HEK293 (cell line): ENCODE measurements around the gene ZW10.

Experiments
- CTCF ChIA-PET: fragments of 350-600 bp; formaldehyde crosslinking; extraction: SDS; loops from one replicate; lab custom pipeline; 2021; ENCODE audit warnings: antibody characterized with exemption; lab: Yijun Ruan, JAX
- POLR2A ChIA-PET: fragments of 300-600 bp; formaldehyde crosslinking; extraction: SDS; loops from one replicate; lab custom pipeline; 2020; ENCODE audit warnings: antibody characterized with exemption, inconsistent platforms; lab: Yijun Ruan, JAX
- H3K27ac ChIP-seq: fragments of 200-500 bp; sonication (Bioruptor generic); 2 replicates; pipeline ENCODE4 v1.5.1; 2014; ENCODE audit warnings: low read depth, low read length, control low read depth, inconsistent platforms; ENCODE audit errors: extremely low read depth
- H3K36me3 ChIP-seq, 2 experiments: fragments of 200-500 bp in 1 of 2; sonication (Bioruptor generic) in 1 of 2; 1 replicate in 1 of 2; 2 replicates in 1 of 2; pipeline ENCODE4 v1.5.1; 2014 to 2017; ENCODE audit warnings: inconsistent platforms in 2 of 2, low read length in 2 of 2; ENCODE audit not compliant: control insufficient read depth in 2 of 2, insufficient read depth in 1 of 2
- H3K4me1 ChIP-seq: fragments of 200-500 bp; sonication (Bioruptor generic); 2 replicates; pipeline ENCODE4 v1.5.1; 2014; ENCODE audit warnings: mild to moderate bottlenecking, low read length, inconsistent platforms; ENCODE audit not compliant: control insufficient read depth, insufficient read depth
- H3K4me3 ChIP-seq: 2 replicates; pipeline ENCODE4 v1.5.1; 2011; ENCODE audit warnings: low read depth, mild to moderate bottlenecking, control low read depth, low read length, moderate library complexity
- H3K9me3 ChIP-seq: fragments of 200-500 bp; sonication (Bioruptor generic); 2 replicates; pipeline ENCODE4 v1.5.1; 2014; ENCODE audit warnings: low read depth, low read length, inconsistent platforms; ENCODE audit not compliant: control insufficient read depth, insufficient read depth
- EGR2 ChIP-seq: fragments of 450-650 bp; formaldehyde crosslinking; IDR thresholded peaks from 2 replicates; pipeline ENCODE4 v1.5.1; 2016; ENCODE audit warnings: low read depth, missing biosample characterization, missing genetic modification characterization
- GLI4 ChIP-seq: fragments of 450-650 bp; formaldehyde crosslinking; IDR thresholded peaks from 2 replicates; pipeline ENCODE4 v1.5.1; 2016; ENCODE audit warnings: missing biosample characterization, missing genetic modification characterization
- GLIS1 ChIP-seq: fragments of 450-650 bp; formaldehyde crosslinking; IDR thresholded peaks from 2 replicates; pipeline ENCODE4 v1.5.1; 2016; ENCODE audit warnings: missing biosample characterization, missing genetic modification characterization
- HIC1 ChIP-seq: fragments of 450-650 bp; formaldehyde crosslinking; IDR thresholded peaks from 2 replicates; pipeline ENCODE4 v1.5.1; 2016; ENCODE audit warnings: missing biosample characterization, missing genetic modification characterization
- MYNN ChIP-seq: fragments of 450-650 bp; formaldehyde crosslinking; IDR thresholded peaks from 2 replicates; pipeline ENCODE4 v1.5.1; 2016; ENCODE audit warnings: missing biosample characterization, missing genetic modification characterization, borderline replicate concordance
- MZF1 ChIP-seq: fragments of 450-650 bp; formaldehyde crosslinking; IDR thresholded peaks from 2 replicates; pipeline ENCODE4 v1.5.1; 2017; ENCODE audit warnings: missing biosample characterization, missing genetic modification characterization, borderline replicate concordance
- SCRT2 ChIP-seq: fragments of 450-650 bp; formaldehyde crosslinking; IDR thresholded peaks from 2 replicates; pipeline ENCODE4 v1.5.1; 2016; ENCODE audit warnings: missing biosample characterization, missing genetic modification characterization
- SP3 ChIP-seq: fragments of 450-650 bp; formaldehyde crosslinking; IDR thresholded peaks from 2 replicates; pipeline ENCODE4 v1.5.1; 2016; ENCODE audit warnings: missing biosample characterization, missing genetic modification characterization
- WT1 ChIP-seq: fragments of 450-650 bp; formaldehyde crosslinking; IDR thresholded peaks from 2 replicates; pipeline ENCODE4 v1.5.1; 2016; ENCODE audit warnings: missing biosample characterization, missing genetic modification characterization
- ZNF24 ChIP-seq: fragments of 450-650 bp; formaldehyde crosslinking; IDR thresholded peaks from 2 replicates; pipeline ENCODE4 v1.5.1; 2016; ENCODE audit warnings: missing biosample characterization, missing genetic modification characterization
- ZNF280C ChIP-seq: fragments of 450-650 bp; formaldehyde crosslinking; IDR thresholded peaks from 2 replicates; pipeline ENCODE4 v1.5.1; 2016; ENCODE audit warnings: missing biosample characterization, missing genetic modification characterization
- ZNF423 ChIP-seq: fragments of 450-650 bp; formaldehyde crosslinking; IDR thresholded peaks from 2 replicates; pipeline ENCODE4 v1.5.1; 2016; ENCODE audit warnings: missing biosample characterization, missing genetic modification characterization
- ZNF555 ChIP-seq: fragments of 450-650 bp; formaldehyde crosslinking; conservative IDR thresholded peaks from 2 replicates; pipeline ENCODE4 v1.5.1; 2017; ENCODE audit warnings: missing biosample characterization, mild to moderate bottlenecking, missing genetic modification characterization, inconsistent platforms
- ZNF600 ChIP-seq: fragments of 450-650 bp; formaldehyde crosslinking; IDR thresholded peaks from 2 replicates; pipeline ENCODE4 v1.5.1; 2016; ENCODE audit warnings: missing biosample characterization, missing genetic modification characterization
- ZNF626 ChIP-seq: fragments of 450-650 bp; sonication (Bioruptor Pico); formaldehyde crosslinking; IDR thresholded peaks from 2 replicates; pipeline ENCODE4 v1.5.1; 2018; ENCODE audit warnings: missing biosample characterization, missing genetic modification characterization, inconsistent platforms
- ZNF629 ChIP-seq: fragments of 450-650 bp; formaldehyde crosslinking; IDR thresholded peaks from 2 replicates; pipeline ENCODE4 v1.5.1; 2017; ENCODE audit warnings: missing biosample characterization, missing genetic modification characterization
- ZNF645 ChIP-seq: fragments of 450-650 bp; formaldehyde crosslinking; IDR thresholded peaks from 2 replicates; pipeline ENCODE4; 2016; ENCODE audit warnings: missing biosample characterization, missing genetic modification characterization
- ZNF654 ChIP-seq: fragments of 450-650 bp; formaldehyde crosslinking; IDR thresholded peaks from 2 replicates; pipeline ENCODE4 v1.5.1; 2016; ENCODE audit warnings: low read depth, missing biosample characterization, missing genetic modification characterization
- ZNF776 ChIP-seq: fragments of 450-650 bp; formaldehyde crosslinking; IDR thresholded peaks from 2 replicates; pipeline ENCODE4 v1.5.0; 2017; ENCODE audit warnings: missing biosample characterization, missing genetic modification characterization, borderline replicate concordance
- ZNF785 ChIP-seq: fragments of 450-650 bp; formaldehyde crosslinking; IDR thresholded peaks from 2 replicates; pipeline ENCODE4 v1.5.1; 2016; ENCODE audit warnings: missing biosample characterization, missing genetic modification characterization
- ZNF837 ChIP-seq: fragments of 450-650 bp; formaldehyde crosslinking; IDR thresholded peaks from 2 replicates; pipeline ENCODE4 v1.5.1; 2016; ENCODE audit warnings: missing biosample characterization, missing genetic modification characterization
- ZSCAN5A ChIP-seq: fragments of 450-650 bp; formaldehyde crosslinking; IDR thresholded peaks from 2 replicates; pipeline ENCODE4 v1.5.1; 2016; ENCODE audit warnings: missing biosample characterization, missing genetic modification characterization

The ZW10 gene

GRCh38 chr11:113685654-113686359, 87.7 kb downstream of the ZW10 start:
- H3K27ac ChIP-seq = no peak overlapping the region
- no peaks in the 10 kb centered on the region for H3K36me3 ChIP-seq
- H3K9me3 ChIP-seq = no peaks in the 10 kb centered on the region
- TF ChIP-seq ZNF555 (tag by site-specific recombination) (no peak), WT1 (tag by site-specific recombination) (no peak), MYNN (tag by site-specific recombination) (no peak), SCRT2 (tag by site-specific recombination) (0 out of 2 replicates have a peak, but pooled peaks have one; percentile 31)
- H3K4me1 ChIP-seq = peaks cover 10% of the 10 kb centered on the region
- ChIA-PET POLR2A (no interaction called here), CTCF (no interaction called here)
- H3K4me3 ChIP-seq = no peak overlapping the region

GRCh38 chr11:113684496-113684895, 89.0 kb downstream of the ZW10 start:
- no peaks in the 10 kb centered on the region for H3K36me3 ChIP-seq
- H3K9me3 ChIP-seq = no peaks in the 10 kb centered on the region
- H3K4me3 ChIP-seq = no peak overlapping the region
- CTCF ChIA-PET = interaction anchor here (0.7 kb wide), 1 partner anchor 309 kb away, joined by 4 read pairs; no protein-coding TSS in a partner anchor
- H3K4me1 ChIP-seq = peaks cover 10% of the 10 kb centered on the region
- TF ChIP-seq ZNF600 (tag by site-specific recombination) = no peak
- TF ChIP-seq EGR2 (tag by site-specific recombination) = no peak
- TF ChIP-seq ZNF423 = no peak
- TF ChIP-seq ZNF776 (tag by site-specific recombination) = no peak
- TF ChIP-seq HIC1 (tag by site-specific recombination) = no peak
- TF ChIP-seq GLIS1 (tag by site-specific recombination) = no peak
- no peak for TF ChIP-seq MZF1 (tag by site-specific recombination)
- POLR2A ChIA-PET = no interaction called here
- H3K27ac ChIP-seq = no peak overlapping the region

GRCh38 chr11:113683481-113684046, 89.9 kb downstream of the ZW10 start:
- ChIA-PET POLR2A (no interaction called here), CTCF (interaction anchor here (0.7 kb wide), 1 partner anchor 1761 kb away, joined by 3 read pairs; no protein-coding TSS in a partner anchor)
- H3K4me3 ChIP-seq = no peak overlapping the region
- no peaks in the 10 kb centered on the region for H3K9me3 ChIP-seq
- no peaks in the 10 kb centered on the region for H3K36me3 ChIP-seq
- H3K4me1 ChIP-seq = peaks cover 10% of the 10 kb centered on the region
- no peak overlapping the region for H3K27ac ChIP-seq
- TF ChIP-seq SP3 (tag by site-specific recombination) (no peak), ZNF837 (tag by site-specific recombination) (no peak), ZNF626 (tag by site-specific recombination) (no peak), GLI4 (tag by site-specific recombination) (no peak), ZNF24 (tag by site-specific recombination) (no peak), ZNF629 (tag by site-specific recombination) (no peak), ZNF280C (no peak), ZNF645 (tag by site-specific recombination) (no peak), ZNF785 (tag by site-specific recombination) (no peak), ZNF654 (tag by site-specific recombination) (no peak), ZSCAN5A (tag by site-specific recombination) (no peak), EGR2 (tag by site-specific recombination) (no peak)
